B cell (primary cell): ENCODE measurements around the gene STARD4. TPM values are rescaled to one million over a fixed set of nuclear protein-coding genes. Genes with fewer than 3 reads are reported as not detected.

Experiments
- ATAC-seq: fragments of 200-7000 bp; cut with Tn5 transposase; one replicate; pipeline ENCODE4 v1.10.0; 2021; ENCODE audit warnings: low read depth, mild to moderate bottlenecking, moderate number of reproducible peaks, moderate library complexity
- CTCF ChIA-PET: fragments of 350-600 bp; sonication (Branson Sonifier 250); formaldehyde crosslinking; loops from one replicate; lab custom pipeline; 2021; ENCODE audit warnings: antibody characterized with exemption, inconsistent platforms; lab: Charles Lee
- POLR2A ChIA-PET: fragments of 350-600 bp; sonication (Branson Sonifier 250); formaldehyde crosslinking; loops from one replicate; lab custom pipeline; 2021; ENCODE audit warnings: antibody characterized with exemption; lab: Charles Lee
- DNase-seq: peaks from one replicate; pipeline ENCODE4 v3.0.0; 2013
- H2AFZ ChIP-seq: 2 replicates; pipeline ENCODE4 v1.6.1; 2012; ENCODE audit warnings: mild to moderate bottlenecking, low read depth, low read length; ENCODE audit not compliant: insufficient read depth, poor library complexity, severe bottlenecking
- H3K27ac ChIP-seq, 2 donors: 1 replicate in 1 of 2; 2 replicates in 1 of 2; pipeline ENCODE4 v1.5.1; 2012 to 2013; ENCODE audit warnings: low read length in 2 of 2, mild to moderate bottlenecking in 2 of 2, moderate library complexity in 1 of 2
- H3K27me3 ChIP-seq, 4 experiments: fragments of 200-600 bp in 1 of 4; sonication (generic) in 1 of 4; replicated peaks in 1 of 4; 1 replicate in 2 of 4; 2 replicates in 2 of 4; pipeline versions ENCODE4 v1.6.1 to v1.7.0; 2013 to 2016; ENCODE audit warnings: low read length in 3 of 4, mild to moderate bottlenecking in 2 of 4, mixed read lengths in 1 of 4, moderate library complexity in 1 of 4; ENCODE audit not compliant: insufficient read depth in 4 of 4, control insufficient read depth in 3 of 4; ENCODE audit errors: control extremely low read depth in 1 of 4
- H3K36me3 ChIP-seq, 2 experiments: replicated peaks in 1 of 2; 1 replicate in 1 of 2; 2 replicates in 1 of 2; pipeline versions ENCODE4 v1.6.1 to v1.7.1; 2013; ENCODE audit warnings: low read length in 1 of 2; ENCODE audit not compliant: insufficient read depth in 2 of 2, control insufficient read depth in 1 of 2; ENCODE audit errors: control extremely low read depth in 1 of 2, extremely low read depth in 1 of 2
- H3K4me1 ChIP-seq, 2 donors: fragments of 200-600 bp in 1 of 2; sonication (generic) in 1 of 2; 1 replicate in 1 of 2; 2 replicates in 1 of 2; pipeline versions ENCODE4 v1.5.1 to v1.6.1; 2013 to 2017; ENCODE audit warnings: low read length in 2 of 2; ENCODE audit not compliant: control insufficient read depth in 2 of 2, insufficient read depth in 2 of 2
- H3K4me2 ChIP-seq: replicated peaks from 2 replicates; pipeline ENCODE3; 2012; ENCODE audit warnings: mild to moderate bottlenecking, low read depth, low read length; ENCODE audit not compliant: poor library complexity, severe bottlenecking
- H3K4me3 ChIP-seq, 5 experiments: fragments of 200-600 bp in 1 of 5; sonication (generic) in 1 of 5; 1 replicate in 3 of 5; 2 replicates in 2 of 5; pipeline versions ENCODE4 v1.5.1 to v1.7.0; 2011 to 2016; ENCODE audit warnings: low read length in 4 of 5, mild to moderate bottlenecking in 4 of 5, low read depth in 2 of 5, control low read depth in 1 of 5, moderate library complexity in 1 of 5; ENCODE audit not compliant: insufficient read depth in 1 of 5; ENCODE audit errors: control extremely low read depth in 1 of 5, extremely low read depth in 1 of 5
- H3K79me2 ChIP-seq: fragments of 200-600 bp; sonication (generic); one replicate; pipeline ENCODE4 v1.6.0; 2016; ENCODE audit warnings: low read length; ENCODE audit not compliant: control insufficient read depth, insufficient read depth
- H3K9ac ChIP-seq: fragments of 200-600 bp; sonication (generic); 2 replicates; pipeline ENCODE4 v1.6.1; 2017; ENCODE audit warnings: mild to moderate bottlenecking, low read length, moderate library complexity
- H3K9me3 ChIP-seq, 3 donors: one replicate each; pipeline versions ENCODE4 v1.6.1 to v1.7.1; 2013; ENCODE audit warnings: low read length in 2 of 3; ENCODE audit not compliant: control insufficient read depth in 2 of 3, insufficient read depth in 1 of 3; ENCODE audit errors: control extremely low read depth in 1 of 3
- H4K20me1 ChIP-seq: 2 replicates; pipeline ENCODE4 v1.6.0; 2012; ENCODE audit warnings: mild to moderate bottlenecking, low read length; ENCODE audit not compliant: insufficient read depth, control insufficient read depth, poor library complexity, severe bottlenecking
- H3K27ac Mint-ChIP-seq: one replicate; pipeline ENCODE4 v1.8.0; 2021; ENCODE audit warnings: mixed read lengths
- H3K27me3 Mint-ChIP-seq: one replicate; pipeline ENCODE4 v1.8.0; 2021; ENCODE audit warnings: mixed read lengths
- H3K4me1 Mint-ChIP-seq: one replicate; pipeline ENCODE4 v1.8.0; 2021; ENCODE audit warnings: mixed read lengths
- H3K4me3 Mint-ChIP-seq: one replicate; pipeline ENCODE4 v1.8.0; 2021; ENCODE audit warnings: mixed read lengths
- H3K9me3 Mint-ChIP-seq: one replicate; pipeline ENCODE4 v1.8.0; 2022; ENCODE audit warnings: mixed read lengths; ENCODE audit not compliant: insufficient read depth
- EZH2 ChIP-seq: IDR thresholded peaks from 2 replicates; pipeline ENCODE4 v1.6.1; 2012; ENCODE audit warnings: borderline replicate concordance, low read depth, mild to moderate bottlenecking, moderate library complexity, low read length; ENCODE audit not compliant: insufficient read depth, poor library complexity, severe bottlenecking
- WGBS: methylation state at CpG from one replicate; pipeline ENCODE4 v1.1.5; 2013; ENCODE audit warnings: missing lambda C conversion rate; ENCODE audit not compliant: insufficient coverage; 5-methylcytosine and 5-hydroxymethylcytosine counted together
- intact Hi-C: fragments of 100-400 bp; cut with micrococcal nuclease; formaldehyde crosslinking; loops from one replicate; pipeline ENCODE4 v1.10.0; 2022
- polyA plus RNA-seq: library from polyadenylated mRNA; depleted of rRNA; stranded (reverse); fragments of >200 nt; gene quantifications from 2 replicates; pipeline ENCODE4 v1.2.3, GENCODE V29; 2012
- total RNA-seq, 2 donors: library from RNA; stranded (reverse); fragments of 120-200 nt in 1 of 2; gene quantifications; 1 replicate in 1 of 2; 2 replicates in 1 of 2; pipeline versions ENCODE4 v1.2.3 to v1.2.4, GENCODE V29; 2013 to 2022
- TF ChIP-seq, protein P1 (sequence below): fragments of 200-600 bp; IDR thresholded peaks from one replicate; pipeline ENCODE4 v1.8.0; 2022; ENCODE audit warnings: antibody characterized with exemption, mild to moderate bottlenecking

STARD4 gene
- total and polyA plus RNA-seq, 2 donors (not counting 1 experiment from before 2014, with no cell fraction given): 7.6 to 31.1 TPM

DNA sequence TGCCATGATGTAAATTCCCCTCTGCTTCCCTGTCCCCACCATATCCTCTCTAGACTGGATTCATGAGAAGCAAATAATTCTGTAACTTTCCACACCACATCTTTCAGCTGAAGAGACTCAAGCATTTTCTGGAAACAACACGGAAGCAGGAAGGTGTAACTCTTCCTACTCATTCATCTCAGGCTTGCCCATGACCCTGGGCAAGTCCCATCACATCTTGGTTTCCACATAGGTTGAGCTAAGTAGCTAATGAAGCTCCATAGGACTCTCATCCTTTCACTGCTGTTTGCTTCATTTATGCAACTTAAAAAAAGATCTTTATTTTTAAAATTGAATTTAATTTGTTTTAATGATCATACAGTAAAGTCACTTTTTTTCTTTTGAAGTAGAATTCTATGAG, 32.7 kb upstream of the STARD4 start:
- Mint-ChIP-seq H3K9me3 (no peaks in the 10 kb centered on the region), H3K4me1 (no peaks in the 10 kb centered on the region), H3K27ac (no peak overlapping the region), H3K4me3 (no peak overlapping the region), H3K27me3 (peaks cover 16% of the 10 kb centered on the region)
- intact Hi-C loops: no loop called here
- Histone ChIP-seq H4K20me1 (no peaks in the 10 kb centered on the region), H3K27me3 (no peaks in the 10 kb centered on the region), H3K36me3 (no peaks in the 10 kb centered on the region), H3K9ac (no peak overlapping the region), H3K9me3 (no peaks in the 10 kb centered on the region), H3K4me3 (no peak overlapping the region), H2AFZ (no peak overlapping the region), H3K4me2 (no peak overlapping the region), H3K4me1 (no peaks in the 10 kb centered on the region), H3K27ac (no peak overlapping the region), H3K79me2 (no peaks in the 10 kb centered on the region)
- ChIA-PET CTCF (no interaction called here), POLR2A (no interaction called here)
- no peak for ATAC-seq
- TF ChIP-seq EZH2: no peak
- TF ChIP-seq, protein P1, sequence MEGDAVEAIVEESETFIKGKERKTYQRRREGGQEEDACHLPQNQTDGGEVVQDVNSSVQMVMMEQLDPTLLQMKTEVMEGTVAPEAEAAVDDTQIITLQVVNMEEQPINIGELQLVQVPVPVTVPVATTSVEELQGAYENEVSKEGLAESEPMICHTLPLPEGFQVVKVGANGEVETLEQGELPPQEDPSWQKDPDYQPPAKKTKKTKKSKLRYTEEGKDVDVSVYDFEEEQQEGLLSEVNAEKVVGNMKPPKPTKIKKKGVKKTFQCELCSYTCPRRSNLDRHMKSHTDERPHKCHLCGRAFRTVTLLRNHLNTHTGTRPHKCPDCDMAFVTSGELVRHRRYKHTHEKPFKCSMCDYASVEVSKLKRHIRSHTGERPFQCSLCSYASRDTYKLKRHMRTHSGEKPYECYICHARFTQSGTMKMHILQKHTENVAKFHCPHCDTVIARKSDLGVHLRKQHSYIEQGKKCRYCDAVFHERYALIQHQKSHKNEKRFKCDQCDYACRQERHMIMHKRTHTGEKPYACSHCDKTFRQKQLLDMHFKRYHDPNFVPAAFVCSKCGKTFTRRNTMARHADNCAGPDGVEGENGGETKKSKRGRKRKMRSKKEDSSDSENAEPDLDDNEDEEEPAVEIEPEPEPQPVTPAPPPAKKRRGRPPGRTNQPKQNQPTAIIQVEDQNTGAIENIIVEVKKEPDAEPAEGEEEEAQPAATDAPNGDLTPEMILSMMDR: no peak
- no peak for DNase-seq
- WGBS: 88% methylated on average over 1 of the region's 1 CpG

DNA sequence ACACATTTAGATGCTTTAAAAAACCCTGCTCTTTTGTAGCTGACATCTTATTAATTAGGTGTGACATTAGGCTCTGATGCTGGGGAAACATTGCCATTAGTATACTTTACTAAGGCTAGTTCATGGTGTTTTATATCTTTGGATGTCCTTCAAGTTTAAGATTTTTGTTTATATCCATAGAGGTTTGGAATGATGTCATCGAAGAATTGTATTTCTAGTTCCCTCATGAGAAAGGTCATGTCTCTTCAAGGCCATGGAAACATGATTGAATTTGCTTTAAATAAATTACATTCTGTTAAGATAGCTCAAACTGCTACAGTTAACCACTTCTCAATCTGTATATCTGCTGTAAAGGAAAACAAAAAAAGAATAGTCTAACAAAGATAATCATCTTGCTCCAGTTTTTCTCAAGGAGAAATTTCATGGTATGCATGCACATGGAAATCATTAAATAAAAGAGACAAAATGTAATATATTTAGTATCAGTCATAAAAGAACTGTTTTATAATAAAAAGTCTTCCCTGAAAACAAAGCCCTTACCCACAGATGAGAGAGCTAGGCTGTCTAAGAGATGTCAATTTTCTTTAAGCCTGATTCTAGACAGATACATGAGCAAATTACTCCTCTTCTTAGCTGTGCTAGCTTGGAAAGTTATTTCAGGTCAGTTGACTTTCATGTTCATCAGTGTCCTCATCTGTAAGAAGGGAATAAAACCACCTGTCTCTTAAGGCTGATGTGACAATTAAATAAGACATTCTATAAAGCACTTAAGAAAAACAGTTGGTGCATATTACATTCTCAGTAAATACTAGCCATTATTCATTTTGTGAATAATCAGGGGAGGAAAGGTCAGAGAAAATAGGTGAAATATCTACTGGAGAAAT, 25.0 kb upstream of the STARD4 start:
- DNase-seq: no peak
- intact Hi-C loops: no loop called here
- Histone ChIP-seq H3K4me2 (no peak overlapping the region), H2AFZ (no peak overlapping the region), H3K9ac (no peak overlapping the region), H3K79me2 (no peaks in the 10 kb centered on the region), H3K36me3 (no peaks in the 10 kb centered on the region), H4K20me1 (no peaks in the 10 kb centered on the region), H3K4me1 (no peaks in the 10 kb centered on the region), H3K27ac (no peak overlapping the region), H3K9me3 (no peaks in the 10 kb centered on the region), H3K27me3 (peaks cover 0 to 6% (median 2%) of the 10 kb centered on the region in 4 experiments), H3K4me3 (no peak overlapping the region)
- no peaks in the 10 kb centered on the region for H3K4me1 Mint-ChIP-seq
- ATAC-seq: no peak
- CTCF ChIA-PET: interaction anchor here (1.8 kb wide), 1 partner anchor 16 kb away, joined by 4 read pairs; no protein-coding TSS in a partner anchor
- no peak overlapping the region for H3K4me3 Mint-ChIP-seq
- POLR2A ChIA-PET: no interaction called here
- H3K9me3 Mint-ChIP-seq: no peaks in the 10 kb centered on the region
- no peak for TF ChIP-seq EZH2
- TF ChIP-seq, protein P1: no peak
- peaks cover 37% of the 10 kb centered on the region for H3K27me3 Mint-ChIP-seq
- no peak overlapping the region for H3K27ac Mint-ChIP-seq
- WGBS: no CpG with 5 or more reads among the region's 1 CpG
